Liver (tissue), 9 donors: Measurements from ENCODE around the gene CASZ1. TPM values are rescaled to one million over a fixed set of nuclear protein-coding genes. Genes with fewer than 3 reads are reported as not detected.

ENCODE experiments used
- DNase-seq: peaks from one replicate; pipeline ENCODE4 v3.0.0-alpha.2; 2017; ENCODE audit warnings: low spot score
- H3K27ac ChIP-seq, 2 donors: one replicate each; pipeline ENCODE4 v1.7.0; 2013; ENCODE audit warnings: inconsistent platforms in 2 of 2, low read length in 2 of 2, control low read depth in 1 of 2, low read depth in 1 of 2, mild to moderate bottlenecking in 1 of 2
- H3K27me3 ChIP-seq, 4 donors: one replicate each; pipeline versions ENCODE4 v1.6.1 to v1.7.0; 2013; ENCODE audit warnings: low read length in 3 of 4, inconsistent platforms in 1 of 4, mild to moderate bottlenecking in 1 of 4, moderate library complexity in 1 of 4; ENCODE audit not compliant: control insufficient read depth in 4 of 4, insufficient read depth in 4 of 4
- H3K36me3 ChIP-seq, 4 donors: one replicate each; pipeline versions ENCODE4 v1.6.1 to v1.7.0; 2013; ENCODE audit warnings: low read length in 3 of 4, mild to moderate bottlenecking in 3 of 4, low read depth in 1 of 4, moderate library complexity in 1 of 4; ENCODE audit not compliant: control insufficient read depth in 4 of 4, insufficient read depth in 3 of 4
- H3K4me1 ChIP-seq, 4 donors: one replicate each; pipeline versions ENCODE4 v1.6.1 to v1.7.0; 2013; ENCODE audit warnings: low read length in 3 of 4, mild to moderate bottlenecking in 3 of 4, moderate library complexity in 1 of 4; ENCODE audit not compliant: control insufficient read depth in 4 of 4, insufficient read depth in 4 of 4
- H3K4me3 ChIP-seq, 3 donors: one replicate each; pipeline versions ENCODE4 v1.6.1 to v1.7.0; 2013; ENCODE audit warnings: low read length in 3 of 3, control low read depth in 1 of 3, low read depth in 1 of 3, mild to moderate bottlenecking in 1 of 3
- H3K9ac ChIP-seq, 2 donors: one replicate each; pipeline ENCODE4 v1.7.0; 2013; ENCODE audit warnings: low read length in 2 of 2, mild to moderate bottlenecking in 2 of 2, moderate library complexity in 2 of 2, control low read depth in 1 of 2, low read depth in 1 of 2
- H3K9me3 ChIP-seq, 4 donors: one replicate each; pipeline versions ENCODE4 v1.6.1 to v1.7.0; 2013; ENCODE audit warnings: low read length in 3 of 4; ENCODE audit not compliant: control insufficient read depth in 4 of 4
- CTCF ChIP-seq: fragments of 150-350 bp; IDR thresholded peaks from 2 replicates; pipeline ENCODE4 v1.5.1; 2017; ENCODE audit warnings: improper control_type of control experiment, low read depth, low read length; ENCODE audit not compliant: missing input control
- EGR1 ChIP-seq, 2 donors: IDR thresholded peaks; 2 replicates each; pipeline ENCODE4 v1.6.1; 2016 to 2018; ENCODE audit warnings: antibody characterized with exemption in 2 of 2, low read depth in 2 of 2
- FOXA1 ChIP-seq: IDR thresholded peaks from 2 replicates; pipeline ENCODE4 v1.6.1; 2016; ENCODE audit warnings: antibody characterized with exemption
- FOXA2 ChIP-seq: IDR thresholded peaks from 2 replicates; pipeline ENCODE4 v1.6.1; 2016; ENCODE audit warnings: antibody characterized with exemption
- GABPA ChIP-seq, 2 donors: IDR thresholded peaks in 1 of 2; conservative IDR thresholded peaks in 1 of 2; 2 replicates each; pipeline ENCODE4 v1.6.1; 2016; ENCODE audit warnings: antibody characterized with exemption in 2 of 2, mild to moderate bottlenecking in 1 of 2, moderate library complexity in 1 of 2
- HNF4A ChIP-seq, 2 donors: conservative IDR thresholded peaks; 2 replicates each; pipeline ENCODE4 v1.6.1; 2016; ENCODE audit warnings: antibody characterized with exemption in 2 of 2, mild to moderate bottlenecking in 2 of 2
- HNF4G ChIP-seq: IDR thresholded peaks from 2 replicates; pipeline ENCODE4 v1.6.1; 2016; ENCODE audit warnings: antibody characterized with exemption
- JUND ChIP-seq, 2 donors: IDR thresholded peaks; 2 replicates each; pipeline ENCODE4 v1.6.1; 2016; ENCODE audit warnings: antibody characterized with exemption in 2 of 2
- MAX ChIP-seq: IDR thresholded peaks from 2 replicates; pipeline ENCODE4 v1.6.1; 2016; ENCODE audit warnings: antibody characterized with exemption
- NR2F2 ChIP-seq: IDR thresholded peaks from 2 replicates; pipeline ENCODE4 v1.6.1; 2016; ENCODE audit warnings: antibody characterized with exemption
- RAD21 ChIP-seq, 2 donors: IDR thresholded peaks; 2 replicates each; pipeline ENCODE4 v1.6.1; 2016; ENCODE audit warnings: antibody characterized with exemption in 2 of 2, mild to moderate bottlenecking in 2 of 2
- RXRA ChIP-seq, 2 donors: IDR thresholded peaks; 2 replicates each; pipeline ENCODE4 v1.6.1; 2017 to 2018; ENCODE audit warnings: antibody characterized with exemption in 2 of 2, mild to moderate bottlenecking in 1 of 2
- SP1 ChIP-seq: IDR thresholded peaks from 2 replicates; pipeline ENCODE4 v1.6.1; 2018; ENCODE audit warnings: antibody characterized with exemption, mild to moderate bottlenecking
- TAF1 ChIP-seq: conservative IDR thresholded peaks from 2 replicates; pipeline ENCODE4 v1.6.1; 2016; ENCODE audit warnings: antibody characterized with exemption, mild to moderate bottlenecking
- YY1 ChIP-seq: IDR thresholded peaks from 2 replicates; pipeline ENCODE4 v1.6.1; 2016; ENCODE audit warnings: antibody characterized with exemption, mild to moderate bottlenecking
- WGBS: extraction: QIAGEN DNeasy Blood & Tissue Kit; methylation state at CpG from one replicate; pipeline ENCODE4 v1.1.7; 2013; 5-methylcytosine and 5-hydroxymethylcytosine counted together
- polyA plus RNA-seq, 2 donors: library from polyadenylated mRNA; stranded (reverse) in 1 of 2; unstranded in 1 of 2; fragments of 200-250 nt in 1 of 2; fragments of >200 nt in 1 of 2; fragmentation: Nextera tagmentation in 1 of 2; extraction: Ambion mirVana in 1 of 2; gene quantifications; one replicate each; pipeline versions ENCODE4 v1.2.1 to v1.2.3, GENCODE V29; 2013 to 2015
- total RNA-seq, 2 donors: library from RNA; depleted of rRNA; stranded (reverse); fragments of >200 nt; gene quantifications; one replicate each; pipeline ENCODE4 v1.2.3, GENCODE V29; 2014
- TF ChIP-seq, protein P1 (sequence below): IDR thresholded peaks from 2 replicates; pipeline ENCODE4 v1.6.1; 2016; ENCODE audit warnings: antibody characterized with exemption
- TF ChIP-seq, protein P2 (sequence below): IDR thresholded peaks from 2 replicates; pipeline ENCODE4 v1.6.1; 2016; ENCODE audit warnings: antibody characterized with exemption, mild to moderate bottlenecking
- TF ChIP-seq, protein P3 (sequence below): IDR thresholded peaks from 2 replicates; pipeline ENCODE4 v1.6.1; 2016; ENCODE audit warnings: antibody characterized with exemption
- donor health status: healthy.
- donor health status: healthy.
- donor health status: healthy.
- donor health status: healthy.
- donor health status: healthy.

CASZ1 gene
- total and polyA plus RNA-seq, 4 donors, result 1.0 to 3.5 (median 1.9) TPM

GRCh38 chr1:10740123-10740522, 56.3 kb downstream of the CASZ1 start:
- H3K36me3 ChIP-seq, result no peaks in the 10 kb centered on the region
- H3K9me3 ChIP-seq, result no peaks in the 10 kb centered on the region
- no peak overlapping the region for H3K9ac ChIP-seq
- 95% methylated on average over 6 of the region's 6 CpGs for WGBS
- H3K4me3 ChIP-seq, result no peak overlapping the region
- no peaks in the 10 kb centered on the region for H3K27me3 ChIP-seq
- no peak for DNase-seq
- H3K4me1 ChIP-seq, result peaks cover 0 to 9% (median 5%) of the 10 kb centered on the region in 4 donors
- TF ChIP-seq, protein P1, sequence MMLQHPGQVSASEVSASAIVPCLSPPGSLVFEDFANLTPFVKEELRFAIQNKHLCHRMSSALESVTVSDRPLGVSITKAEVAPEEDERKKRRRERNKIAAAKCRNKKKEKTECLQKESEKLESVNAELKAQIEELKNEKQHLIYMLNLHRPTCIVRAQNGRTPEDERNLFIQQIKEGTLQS, result no peak
- TF ChIP-seq TAF1 (no peak), CTCF (no peak), RXRA (IDR thresholded peaks at IDR 0.05) (no peak), EGR1 (IDR thresholded peaks at IDR 0.05; ENCODE audit: low read depth in 2 of 2) (no peak), SP1 (no peak), HNF4A (conservative IDR thresholded peaks at IDR 0.05) (no peak), HNF4G (no peak), NR2F2 (no peak), GABPA (IDR thresholded peaks at IDR 0.05 in 1 of 2, conservative IDR thresholded peaks at IDR 0.05 in 1 of 2) (no peak), FOXA1 (no peak), RAD21 (IDR thresholded peaks at IDR 0.05) (no peak), YY1 (no peak), MAX (no peak), JUND (IDR thresholded peaks at IDR 0.05) (no peak), FOXA2 (no peak)
- TF ChIP-seq, protein P2, sequence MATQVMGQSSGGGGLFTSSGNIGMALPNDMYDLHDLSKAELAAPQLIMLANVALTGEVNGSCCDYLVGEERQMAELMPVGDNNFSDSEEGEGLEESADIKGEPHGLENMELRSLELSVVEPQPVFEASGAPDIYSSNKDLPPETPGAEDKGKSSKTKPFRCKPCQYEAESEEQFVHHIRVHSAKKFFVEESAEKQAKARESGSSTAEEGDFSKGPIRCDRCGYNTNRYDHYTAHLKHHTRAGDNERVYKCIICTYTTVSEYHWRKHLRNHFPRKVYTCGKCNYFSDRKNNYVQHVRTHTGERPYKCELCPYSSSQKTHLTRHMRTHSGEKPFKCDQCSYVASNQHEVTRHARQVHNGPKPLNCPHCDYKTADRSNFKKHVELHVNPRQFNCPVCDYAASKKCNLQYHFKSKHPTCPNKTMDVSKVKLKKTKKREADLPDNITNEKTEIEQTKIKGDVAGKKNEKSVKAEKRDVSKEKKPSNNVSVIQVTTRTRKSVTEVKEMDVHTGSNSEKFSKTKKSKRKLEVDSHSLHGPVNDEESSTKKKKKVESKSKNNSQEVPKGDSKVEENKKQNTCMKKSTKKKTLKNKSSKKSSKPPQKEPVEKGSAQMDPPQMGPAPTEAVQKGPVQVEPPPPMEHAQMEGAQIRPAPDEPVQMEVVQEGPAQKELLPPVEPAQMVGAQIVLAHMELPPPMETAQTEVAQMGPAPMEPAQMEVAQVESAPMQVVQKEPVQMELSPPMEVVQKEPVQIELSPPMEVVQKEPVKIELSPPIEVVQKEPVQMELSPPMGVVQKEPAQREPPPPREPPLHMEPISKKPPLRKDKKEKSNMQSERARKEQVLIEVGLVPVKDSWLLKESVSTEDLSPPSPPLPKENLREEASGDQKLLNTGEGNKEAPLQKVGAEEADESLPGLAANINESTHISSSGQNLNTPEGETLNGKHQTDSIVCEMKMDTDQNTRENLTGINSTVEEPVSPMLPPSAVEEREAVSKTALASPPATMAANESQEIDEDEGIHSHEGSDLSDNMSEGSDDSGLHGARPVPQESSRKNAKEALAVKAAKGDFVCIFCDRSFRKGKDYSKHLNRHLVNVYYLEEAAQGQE, result no peak
- TF ChIP-seq, protein P3, sequence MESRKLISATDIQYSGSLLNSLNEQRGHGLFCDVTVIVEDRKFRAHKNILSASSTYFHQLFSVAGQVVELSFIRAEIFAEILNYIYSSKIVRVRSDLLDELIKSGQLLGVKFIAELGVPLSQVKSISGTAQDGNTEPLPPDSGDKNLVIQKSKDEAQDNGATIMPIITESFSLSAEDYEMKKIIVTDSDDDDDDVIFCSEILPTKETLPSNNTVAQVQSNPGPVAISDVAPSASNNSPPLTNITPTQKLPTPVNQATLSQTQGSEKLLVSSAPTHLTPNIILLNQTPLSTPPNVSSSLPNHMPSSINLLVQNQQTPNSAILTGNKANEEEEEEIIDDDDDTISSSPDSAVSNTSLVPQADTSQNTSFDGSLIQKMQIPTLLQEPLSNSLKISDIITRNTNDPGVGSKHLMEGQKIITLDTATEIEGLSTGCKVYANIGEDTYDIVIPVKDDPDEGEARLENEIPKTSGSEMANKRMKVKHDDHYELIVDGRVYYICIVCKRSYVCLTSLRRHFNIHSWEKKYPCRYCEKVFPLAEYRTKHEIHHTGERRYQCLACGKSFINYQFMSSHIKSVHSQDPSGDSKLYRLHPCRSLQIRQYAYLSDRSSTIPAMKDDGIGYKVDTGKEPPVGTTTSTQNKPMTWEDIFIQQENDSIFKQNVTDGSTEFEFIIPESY, result no peak
- H3K27ac ChIP-seq, result no peak overlapping the region
